ENCODE measurements around the gene ALK.

- TF ChIP-seq CTCF (IDR thresholded peaks at IDR 0.05) (no peak), POLR2A (IDR thresholded peaks at IDR 0.05) (no peak), POLR2AphosphoS5 (IDR thresholded peaks at IDR 0.05) (no peak), EP300 (IDR thresholded peaks at IDR 0.05) (no peak)
These were observed 135.0 kb downstream of the ALK start for GRCh38 chr2:29786361-29786760.

Measured in sigmoid colon (tissue), 4 donors.